ENCODE results near the gene TMEM150A. TPM values are rescaled to one million over a fixed set of nuclear protein-coding genes. Genes with fewer than 3 reads are reported as not detected.

Gene TMEM150A
- total and polyA plus RNA-seq, 9 donors = 7.0 to 27.1 (median 17.8) TPM

DNA sequence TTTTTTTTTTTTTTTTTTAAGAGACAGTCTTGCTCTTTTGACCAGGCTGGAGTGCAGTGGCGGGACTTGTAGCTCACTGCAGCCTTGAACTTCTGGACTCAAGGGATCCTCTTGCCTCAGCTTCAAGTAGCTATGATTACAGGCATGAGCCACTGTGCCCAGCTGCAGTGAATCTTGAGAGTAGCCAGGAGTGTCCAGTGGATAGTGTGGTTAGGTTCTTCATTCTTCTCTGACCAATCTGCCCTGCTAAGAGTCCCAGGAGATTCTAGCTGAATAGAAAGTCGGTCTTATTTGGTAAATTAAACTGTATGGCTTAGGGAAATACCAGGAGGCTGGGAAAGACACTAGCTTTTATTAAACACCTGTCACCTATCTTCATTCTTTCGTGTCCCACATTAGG is 28.8 kb upstream of the TMEM150A start:
- H3K27me3 ChIP-seq = no peaks in the 10 kb centered on the region
- no peaks in the 10 kb centered on the region for H3K36me3 ChIP-seq
- H3K27ac ChIP-seq = no peak overlapping the region
- peaks cover 2% of the 10 kb centered on the region for H3K4me1 ChIP-seq (ENCODE audit: insufficient read depth)
- TF ChIP-seq, protein P1, sequence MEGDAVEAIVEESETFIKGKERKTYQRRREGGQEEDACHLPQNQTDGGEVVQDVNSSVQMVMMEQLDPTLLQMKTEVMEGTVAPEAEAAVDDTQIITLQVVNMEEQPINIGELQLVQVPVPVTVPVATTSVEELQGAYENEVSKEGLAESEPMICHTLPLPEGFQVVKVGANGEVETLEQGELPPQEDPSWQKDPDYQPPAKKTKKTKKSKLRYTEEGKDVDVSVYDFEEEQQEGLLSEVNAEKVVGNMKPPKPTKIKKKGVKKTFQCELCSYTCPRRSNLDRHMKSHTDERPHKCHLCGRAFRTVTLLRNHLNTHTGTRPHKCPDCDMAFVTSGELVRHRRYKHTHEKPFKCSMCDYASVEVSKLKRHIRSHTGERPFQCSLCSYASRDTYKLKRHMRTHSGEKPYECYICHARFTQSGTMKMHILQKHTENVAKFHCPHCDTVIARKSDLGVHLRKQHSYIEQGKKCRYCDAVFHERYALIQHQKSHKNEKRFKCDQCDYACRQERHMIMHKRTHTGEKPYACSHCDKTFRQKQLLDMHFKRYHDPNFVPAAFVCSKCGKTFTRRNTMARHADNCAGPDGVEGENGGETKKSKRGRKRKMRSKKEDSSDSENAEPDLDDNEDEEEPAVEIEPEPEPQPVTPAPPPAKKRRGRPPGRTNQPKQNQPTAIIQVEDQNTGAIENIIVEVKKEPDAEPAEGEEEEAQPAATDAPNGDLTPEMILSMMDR (IDR thresholded peaks at IDR 0.05) = no peak
- TF ChIP-seq EP300 (IDR thresholded peaks at IDR 0.05) (no peak), POLR2A (IDR thresholded peaks at IDR 0.05) (no peak)
- no peaks in the 10 kb centered on the region for H3K9me3 ChIP-seq
- H3K4me3 ChIP-seq = no peak overlapping the region
- no peak for DNase-seq
- intact Hi-C loops (cut with DNase I) = loop anchor here in 1 of 4 donors (10.0 kb wide), 1 partner anchor 443 kb away; no protein-coding TSS in a partner anchor
- 85 to 87% (median 87%) methylated on average over 3 of the region's 3 CpGs for WGBS, 3 donors

DNA sequence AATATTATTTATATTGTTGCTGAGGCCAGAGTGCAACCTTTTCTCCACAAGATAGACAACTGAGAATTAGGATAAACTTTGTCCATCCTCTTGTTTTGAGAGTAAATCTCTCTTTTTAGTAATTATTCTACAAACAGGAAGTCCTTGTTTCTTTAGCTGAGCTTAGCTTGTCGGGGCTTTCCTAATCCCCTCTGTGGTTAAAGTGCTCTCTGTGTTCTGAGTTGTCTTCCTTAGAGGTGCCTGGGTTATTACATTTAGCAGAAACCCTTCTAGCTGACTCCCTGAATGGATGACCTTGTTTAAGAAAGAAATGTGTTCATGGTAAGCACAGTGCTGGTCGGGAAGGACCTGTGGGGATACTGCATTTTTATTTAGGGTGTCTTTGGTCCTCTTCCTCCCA is 26.2 kb upstream of the TMEM150A start:
- intact Hi-C loops (cut with DNase I) = no loop called here
- H3K36me3 ChIP-seq = no peaks in the 10 kb centered on the region
- WGBS, 3 donors = 64 to 80% (median 77%) methylated on average over 2 of the region's 2 CpGs

DNA sequence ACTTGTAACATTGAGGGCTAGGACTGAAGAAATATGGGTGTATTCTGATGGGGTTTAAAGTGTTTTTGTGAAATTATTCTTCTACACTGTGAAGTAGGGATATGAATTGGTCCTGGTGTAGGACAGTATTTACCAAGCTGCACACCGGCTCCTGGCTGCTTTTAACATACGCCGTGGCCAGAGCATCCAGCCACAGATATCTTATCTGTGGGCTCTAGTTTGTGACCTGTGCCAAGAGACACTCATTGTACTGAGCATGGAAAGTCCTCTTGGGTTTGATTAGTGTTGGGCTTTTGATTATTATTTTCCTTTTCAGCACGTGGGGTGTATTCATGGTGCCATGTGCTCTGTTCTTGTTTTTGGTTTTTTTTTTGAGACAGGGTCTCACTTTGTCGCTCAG is 21.5 kb upstream of the TMEM150A start:
- DNase-seq = no peak
- Histone ChIP-seq H3K27ac (no peak overlapping the region), H3K36me3 (no peaks in the 10 kb centered on the region), H3K27me3 (no peaks in the 10 kb centered on the region), H3K9me3 (no peaks in the 10 kb centered on the region), H3K4me1 (ENCODE audit: insufficient read depth) (no peaks in the 10 kb centered on the region), H3K4me3 (no peak overlapping the region)
- intact Hi-C loops (cut with DNase I) = no loop called here
- TF ChIP-seq EP300 (IDR thresholded peaks at IDR 0.05) = no peak
- no peak for TF ChIP-seq POLR2A (IDR thresholded peaks at IDR 0.05)
- TF ChIP-seq, protein P1 (IDR thresholded peaks at IDR 0.05) = no peak
- WGBS, 3 donors = 71 to 87% (median 74%) methylated on average over 5 of the region's 5 CpGs

More for the DNA sequence above, 26.2 kb upstream of the TMEM150A start:
- H3K9me3 ChIP-seq = no peaks in the 10 kb centered on the region
- no peaks in the 10 kb centered on the region for H3K27me3 ChIP-seq
- no peak overlapping the region for H3K4me3 ChIP-seq
- no peak overlapping the region for H3K27ac ChIP-seq
- H3K4me1 ChIP-seq (ENCODE audit: insufficient read depth) = no peaks in the 10 kb centered on the region
- no peak for DNase-seq
- TF ChIP-seq, protein P1 (IDR thresholded peaks at IDR 0.05) = no peak
- TF ChIP-seq POLR2A (IDR thresholded peaks at IDR 0.05) = no peak
- no peak for TF ChIP-seq EP300 (IDR thresholded peaks at IDR 0.05)

DNA sequence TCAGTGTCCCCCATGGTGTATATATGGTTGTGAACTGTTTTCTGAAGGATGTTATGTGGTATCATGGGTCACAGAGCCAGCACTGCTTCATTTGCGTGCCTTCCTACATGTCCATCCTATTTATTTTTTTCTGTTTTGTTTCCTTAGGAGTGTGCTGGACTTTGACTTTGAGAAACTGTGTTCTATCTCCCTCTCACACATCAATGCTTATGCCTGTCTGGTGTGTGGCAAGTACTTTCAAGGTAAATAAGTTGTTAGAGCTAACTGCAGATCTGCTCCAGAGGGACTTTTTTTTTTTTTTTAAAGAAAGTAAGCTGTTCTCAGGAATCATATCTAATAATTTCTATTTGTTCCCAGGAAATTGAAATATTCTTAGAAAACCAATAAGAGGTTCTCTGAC is 18.8 kb upstream of the TMEM150A start:
- Histone ChIP-seq H3K27ac (no peak overlapping the region), H3K9me3 (no peaks in the 10 kb centered on the region), H3K4me3 (no peak overlapping the region), H3K36me3 (no peaks in the 10 kb centered on the region), H3K27me3 (no peaks in the 10 kb centered on the region), H3K4me1 (ENCODE audit: insufficient read depth) (no peaks in the 10 kb centered on the region)
- 90 to 96% (median 94%) methylated on average over 1 of the region's 1 CpG for WGBS, 3 donors
- TF ChIP-seq POLR2A (IDR thresholded peaks at IDR 0.05) = no peak
- TF ChIP-seq, protein P1 (IDR thresholded peaks at IDR 0.05) = no peak
- no peak for TF ChIP-seq EP300 (IDR thresholded peaks at IDR 0.05)
- no peak for DNase-seq
- intact Hi-C loops (cut with DNase I) = no loop called here
